ENCODE results near the gene PAK1. TPM values are rescaled to one million over a fixed set of nuclear protein-coding genes. Genes with fewer than 3 reads are reported as not detected.

Gene PAK1
- total and polyA plus RNA-seq, 10 of the 15 experiments (the other 5 are each of a cell fraction or from before 2014, with no cell fraction given), result 43.8 to 321 (median 110) TPM

- peaks cover 15% of the 10 kb centered on the region for H3K4me1 ChIP-seq (ENCODE audit: control insufficient read depth, insufficient read depth, low read length)
- H3K9me3 ChIP-seq (replicated peaks; ENCODE audit: control insufficient read depth, insufficient read depth, low read length), result no peaks in the 10 kb centered on the region
- POLR2A ChIA-PET, result interaction anchor here (1.1 to 1.4 kb wide), 2 partner anchors 51 to 64 kb away, joined by 4 to 5 read pairs; no protein-coding TSS in a partner anchor
- H4K20me1 ChIP-seq (ENCODE audit: control insufficient read depth, insufficient read depth), result no peaks in the 10 kb centered on the region; the same call in 1 of the 2 replicates
- H3K27me3 ChIP-seq (replicated peaks in 1 of 2; ENCODE audit: control insufficient read depth in 2 of 2, insufficient read depth in 2 of 2, low read length in 1 of 2), result no peaks in the 10 kb centered on the region
- no peak for FAIRE-seq
- H3K4me2 ChIP-seq (ENCODE audit: control insufficient read depth, insufficient read depth), result no peak overlapping the region; the same call in 1 of the 2 replicates
- CTCF ChIA-PET, result interaction anchor here (1.2 to 1.7 kb wide), 6 partner anchors 27 to 151 kb away, joined by 3 to 4 read pairs (median 4); no protein-coding TSS in a partner anchor
- SMC1A ChIA-PET (ENCODE audit: uncharacterized antibody, unreplicated experiment), result interaction anchor here (0.9 to 2.7 kb wide), 7 partner anchors 11 to 68 kb away, joined by 3 to 24 read pairs (median 5); partner anchors contain the start of gene PAK1
- 74% methylated on average over 3 of the region's 3 CpGs for WGBS (ENCODE audit: insufficient coverage, insufficient replicate concordance, low lambda C conversion rate, missing lambda C conversion rate)
- H3K27ac ChIP-seq (ENCODE audit: control insufficient read depth, insufficient read depth), result no peak overlapping the region
- no peak overlapping the region for H2AFZ ChIP-seq (ENCODE audit: control insufficient read depth, low read depth, low read length)
- no peak for ATAC-seq
- H3K36me3 ChIP-seq (ENCODE audit: control insufficient read depth in 2 of 2, insufficient read depth in 2 of 2, low read length in 1 of 2), result peaks cover 0 to 3% of the 10 kb centered on the region in 2 experiments; a peak in 1 of 4 replicates
- no peak for TF ChIP-seq CHD4 (IDR thresholded peaks at IDR 0.05)
- no peak for TF ChIP-seq BCL11A (IDR thresholded peaks at IDR 0.05; ENCODE audit: low read depth, low read length)
- TF ChIP-seq RUNX3 (IDR thresholded peaks at IDR 0.05; ENCODE audit: low read length), result no peak
- no peak for TF ChIP-seq TBL1XR1 (IDR thresholded peaks at IDR 0.05; ENCODE audit: low read depth, low read length)
- no peak for TF ChIP-seq DPF2 (IDR thresholded peaks at IDR 0.05)
- no peak for TF ChIP-seq ZNF592 (IDR thresholded peaks at IDR 0.05)
- TF ChIP-seq ZNF274 (IDR thresholded peaks at IDR 0.05; ENCODE audit: insufficient read depth, insufficient read length), result no peak
- TF ChIP-seq PAX5 (IDR thresholded peaks at IDR 0.05; ENCODE audit: borderline replicate concordance, low read depth, low read length), result no peak
- no peak for TF ChIP-seq PML (IDR thresholded peaks at IDR 0.05; ENCODE audit: low read length)
- TF ChIP-seq, protein P1, sequence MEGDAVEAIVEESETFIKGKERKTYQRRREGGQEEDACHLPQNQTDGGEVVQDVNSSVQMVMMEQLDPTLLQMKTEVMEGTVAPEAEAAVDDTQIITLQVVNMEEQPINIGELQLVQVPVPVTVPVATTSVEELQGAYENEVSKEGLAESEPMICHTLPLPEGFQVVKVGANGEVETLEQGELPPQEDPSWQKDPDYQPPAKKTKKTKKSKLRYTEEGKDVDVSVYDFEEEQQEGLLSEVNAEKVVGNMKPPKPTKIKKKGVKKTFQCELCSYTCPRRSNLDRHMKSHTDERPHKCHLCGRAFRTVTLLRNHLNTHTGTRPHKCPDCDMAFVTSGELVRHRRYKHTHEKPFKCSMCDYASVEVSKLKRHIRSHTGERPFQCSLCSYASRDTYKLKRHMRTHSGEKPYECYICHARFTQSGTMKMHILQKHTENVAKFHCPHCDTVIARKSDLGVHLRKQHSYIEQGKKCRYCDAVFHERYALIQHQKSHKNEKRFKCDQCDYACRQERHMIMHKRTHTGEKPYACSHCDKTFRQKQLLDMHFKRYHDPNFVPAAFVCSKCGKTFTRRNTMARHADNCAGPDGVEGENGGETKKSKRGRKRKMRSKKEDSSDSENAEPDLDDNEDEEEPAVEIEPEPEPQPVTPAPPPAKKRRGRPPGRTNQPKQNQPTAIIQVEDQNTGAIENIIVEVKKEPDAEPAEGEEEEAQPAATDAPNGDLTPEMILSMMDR (IDR thresholded peaks at IDR 0.05 in 2 of 3, conservative IDR thresholded peaks at IDR 0.05 in 1 of 3; ENCODE audit: control insufficient read depth in 2 of 3, extremely low read depth in 1 of 3, insufficient read depth in 1 of 3, low read depth in 3 of 3, low read length in 3 of 3), result no peak
- no peak for TF ChIP-seq ZNF24 (IDR thresholded peaks at IDR 0.05)
- no peak for TF ChIP-seq BHLHE40 (IDR thresholded peaks at IDR 0.05; ENCODE audit: borderline replicate concordance in 1 of 2, low read depth in 2 of 2, low read length in 1 of 2)
- no peak overlapping the region for H3K4me3 ChIP-seq
- H3K79me2 ChIP-seq (ENCODE audit: control insufficient read depth, insufficient read depth, low read length), result peaks cover 92% of the 10 kb centered on the region
- RAD21 ChIA-PET (ENCODE audit: unreplicated experiment), result interaction anchor here (0.9 to 1.6 kb wide), 7 partner anchors 12 to 142 kb away, joined by 3 to 13 read pairs (median 4); no protein-coding TSS in a partner anchor
- intact Hi-C loops (cut with micrococcal nuclease; ENCODE audit: unreplicated experiment) (no loop called here), in situ Hi-C loops (cut with MboI) (no loop called here)
- no peak overlapping the region; the same call in 1 of the 2 replicates for H3K9ac ChIP-seq (ENCODE audit: control insufficient read depth, insufficient read depth, low read length)
- BruUV-seq (replicated peaks), result no TSS peak
- DNase-seq (ENCODE audit: low read depth, low spot score), result no peak
These were observed 67.5 kb downstream of the PAK1 start for GRCh38 chr11:77406396-77406795.

Measured in GM12878 (cell line).